IMR-90 (cell line): Measurements from ENCODE around the gene NTMT1. TPM values are rescaled to one million over a fixed set of nuclear protein-coding genes. Genes with fewer than 3 reads are reported as not detected.

ENCODE experiments used
- CTCF ChIP-seq: conservative IDR thresholded peaks from 2 replicates; pipeline ENCODE4 v1.5.1; 2012; ENCODE audit warnings: mild to moderate bottlenecking, low read depth, low read length, improper control_type of control experiment
- FOS ChIP-seq: fragments of 150-350 bp; IDR thresholded peaks from 2 replicates; pipeline ENCODE4 v1.6.1; 2016; ENCODE audit warnings: low read depth, low read length
- NFE2L2 ChIP-seq: fragments of 150-350 bp; IDR thresholded peaks from 2 replicates; pipeline ENCODE4 v1.6.1; 2016; ENCODE audit warnings: low read depth, mild to moderate bottlenecking, low read length
- polyA plus RNA-seq, 3 experiments: library from polyadenylated mRNA; depleted of rRNA; stranded (reverse); fragments of >200 nt; gene quantifications; 2 replicates each; pipeline ENCODE4 v1.2.3, GENCODE V29; 2012; ENCODE audit warnings: low replicate concordance in 1 of 3
- total RNA-seq: library from RNA; depleted of rRNA; stranded (reverse); fragments of >200 nt; gene quantifications from 2 replicates; pipeline ENCODE4 v1.2.3, GENCODE V29; 2012

The NTMT1 gene
- total and polyA plus RNA-seq, 2 of the 4 experiments (the other 2 are of a cell fraction) = 68.1 to 88.1 TPM

- no peak for TF ChIP-seq NFE2L2
- peak; percentile 98 for TF ChIP-seq CTCF
- TF ChIP-seq FOS = no peak
Observed at GRCh38 chr9:129641750-129642585, 16.0 kb downstream of the NTMT1 start, which contains the start of gene ASB6 (continued).
